ENCODE results near the gene RXFP2.

RXFP2 gene

DNA sequence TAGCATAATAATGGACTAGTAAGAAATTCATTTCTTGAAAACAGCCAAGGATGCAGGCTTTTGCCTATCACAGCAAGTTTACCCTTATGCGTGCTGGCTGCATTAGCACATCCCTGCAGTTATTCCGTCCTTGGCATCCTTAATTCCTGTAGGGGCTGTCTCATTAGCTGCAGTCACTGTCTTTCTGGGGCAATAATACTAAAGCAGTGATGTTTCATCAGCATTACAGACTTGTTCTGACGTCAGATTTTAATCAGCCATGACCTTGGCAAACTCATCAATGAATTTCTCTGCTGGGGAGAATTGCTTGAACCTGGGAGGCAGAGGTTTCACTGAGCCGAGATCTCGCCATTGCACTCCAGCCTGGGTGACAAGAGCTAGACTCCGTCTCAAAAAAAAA lies 103.7 kb downstream of the RXFP2 start:
- DNase-seq: no peak
- Histone ChIP-seq H3F3A (ENCODE audit: insufficient read depth, low read length) (peaks cover 4% of the 10 kb centered on the region; the same call in 1 of the 2 replicates), H4K20me1 (ENCODE audit: insufficient read depth, low read length) (no peaks in the 10 kb centered on the region), H3K79me2 (ENCODE audit: low read length) (no peaks in the 10 kb centered on the region), H3K4me2 (ENCODE audit: low read depth, low read length) (no peak overlapping the region), H3K9me3 (replicated peaks; ENCODE audit: insufficient read depth, low read length) (no peaks in the 10 kb centered on the region), H3K27ac (ENCODE audit: low read length) (no peak overlapping the region), H3K4me3 (ENCODE audit: low read length) (no peak overlapping the region), H3K27me3 (replicated peaks; ENCODE audit: insufficient read depth, low read length) (no peaks in the 10 kb centered on the region), H3K9me2 (replicated peaks; ENCODE audit: insufficient read depth, low read length) (no peaks in the 10 kb centered on the region), H3K9ac (ENCODE audit: low read length) (no peak overlapping the region), H2AFZ (ENCODE audit: low read length) (no peak overlapping the region), H3K4me1 (ENCODE audit: low read length) (no peaks in the 10 kb centered on the region), H3K36me3 (replicated peaks; ENCODE audit: insufficient read depth, low read length) (no peaks in the 10 kb centered on the region)
- TF ChIP-seq, protein P1, sequence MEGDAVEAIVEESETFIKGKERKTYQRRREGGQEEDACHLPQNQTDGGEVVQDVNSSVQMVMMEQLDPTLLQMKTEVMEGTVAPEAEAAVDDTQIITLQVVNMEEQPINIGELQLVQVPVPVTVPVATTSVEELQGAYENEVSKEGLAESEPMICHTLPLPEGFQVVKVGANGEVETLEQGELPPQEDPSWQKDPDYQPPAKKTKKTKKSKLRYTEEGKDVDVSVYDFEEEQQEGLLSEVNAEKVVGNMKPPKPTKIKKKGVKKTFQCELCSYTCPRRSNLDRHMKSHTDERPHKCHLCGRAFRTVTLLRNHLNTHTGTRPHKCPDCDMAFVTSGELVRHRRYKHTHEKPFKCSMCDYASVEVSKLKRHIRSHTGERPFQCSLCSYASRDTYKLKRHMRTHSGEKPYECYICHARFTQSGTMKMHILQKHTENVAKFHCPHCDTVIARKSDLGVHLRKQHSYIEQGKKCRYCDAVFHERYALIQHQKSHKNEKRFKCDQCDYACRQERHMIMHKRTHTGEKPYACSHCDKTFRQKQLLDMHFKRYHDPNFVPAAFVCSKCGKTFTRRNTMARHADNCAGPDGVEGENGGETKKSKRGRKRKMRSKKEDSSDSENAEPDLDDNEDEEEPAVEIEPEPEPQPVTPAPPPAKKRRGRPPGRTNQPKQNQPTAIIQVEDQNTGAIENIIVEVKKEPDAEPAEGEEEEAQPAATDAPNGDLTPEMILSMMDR (IDR thresholded peaks at IDR 0.05; ENCODE audit: low read length): no peak
- TF ChIP-seq EZH2 (optimal IDR thresholded peaks at IDR 0.05; ENCODE audit: low read depth, low read length) (no peak), EZH2phosphoT487 (IDR thresholded peaks at IDR 0.05; ENCODE audit: low read length) (no peak)

DNA sequence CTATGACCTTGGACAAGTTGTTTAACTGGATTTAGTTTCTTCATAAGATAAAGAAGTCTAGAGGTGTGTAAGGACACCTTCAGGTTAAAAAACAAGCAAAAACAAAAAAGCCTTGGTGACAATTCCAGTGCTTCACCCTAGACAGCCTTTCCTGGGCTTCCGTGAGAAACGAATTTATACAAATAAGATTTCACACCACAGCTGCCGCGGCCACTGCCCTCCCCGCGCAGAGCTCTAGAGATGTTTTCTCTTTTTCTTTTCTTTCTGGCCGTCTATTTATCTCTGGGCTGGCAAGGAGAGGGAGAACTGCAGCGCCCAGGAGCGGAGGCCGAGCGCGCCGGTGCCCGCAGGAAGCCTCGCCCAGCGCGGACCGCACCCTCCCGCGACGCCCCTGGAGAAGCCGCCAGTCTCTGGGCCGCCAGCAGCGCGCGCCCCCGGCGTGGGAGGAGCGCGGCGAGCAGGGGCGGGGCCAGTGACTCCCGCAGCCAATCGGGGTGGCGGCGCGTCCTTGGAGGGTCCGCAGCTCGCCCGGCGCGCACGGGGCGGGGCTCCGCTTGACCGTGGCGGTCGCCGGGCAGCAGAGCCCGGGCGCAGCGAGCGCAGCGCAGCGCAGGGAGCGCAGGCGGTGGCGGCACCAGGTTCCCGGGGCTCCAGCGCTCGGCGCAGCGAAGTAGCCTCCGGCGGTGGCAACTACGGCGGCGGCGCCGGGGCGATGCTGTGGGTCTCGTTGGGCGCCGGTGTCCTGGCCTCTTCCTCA lies 107.0 kb downstream of the RXFP2 start:
- Histone ChIP-seq H3K36me3 (replicated peaks; ENCODE audit: insufficient read depth, low read length) (no peaks in the 10 kb centered on the region), H3K4me1 (ENCODE audit: low read length) (no peaks in the 10 kb centered on the region), H2AFZ (ENCODE audit: low read length) (peak overlapping the region; percentile 63; the same call in 1 of the 2 replicates), H3F3A (ENCODE audit: insufficient read depth, low read length) (peaks cover 4% of the 10 kb centered on the region; the same call in 1 of the 2 replicates), H3K4me2 (ENCODE audit: low read depth, low read length) (peak overlapping the region; percentile 55; the same call in 1 of the 2 replicates), H3K27me3 (replicated peaks; ENCODE audit: insufficient read depth, low read length) (no peaks in the 10 kb centered on the region), H3K9me2 (replicated peaks; ENCODE audit: insufficient read depth, low read length) (no peaks in the 10 kb centered on the region), H3K27ac (ENCODE audit: low read length) (peak overlapping the region; percentile 31; the same call in 1 of the 2 replicates), H3K79me2 (ENCODE audit: low read length) (no peaks in the 10 kb centered on the region), H3K9ac (ENCODE audit: low read length) (no peak overlapping the region), H4K20me1 (ENCODE audit: insufficient read depth, low read length) (no peaks in the 10 kb centered on the region), H3K9me3 (replicated peaks; ENCODE audit: insufficient read depth, low read length) (no peaks in the 10 kb centered on the region), H3K4me3 (ENCODE audit: low read length) (peak overlapping the region; percentile 57)
- DNase-seq: peak; percentile 76
- TF ChIP-seq, protein P1 (IDR thresholded peaks at IDR 0.05; ENCODE audit: low read length): no peak
- TF ChIP-seq EZH2 (optimal IDR thresholded peaks at IDR 0.05; ENCODE audit: low read depth, low read length) (no peak), EZH2phosphoT487 (IDR thresholded peaks at IDR 0.05; ENCODE audit: low read length) (no peak)

DNA sequence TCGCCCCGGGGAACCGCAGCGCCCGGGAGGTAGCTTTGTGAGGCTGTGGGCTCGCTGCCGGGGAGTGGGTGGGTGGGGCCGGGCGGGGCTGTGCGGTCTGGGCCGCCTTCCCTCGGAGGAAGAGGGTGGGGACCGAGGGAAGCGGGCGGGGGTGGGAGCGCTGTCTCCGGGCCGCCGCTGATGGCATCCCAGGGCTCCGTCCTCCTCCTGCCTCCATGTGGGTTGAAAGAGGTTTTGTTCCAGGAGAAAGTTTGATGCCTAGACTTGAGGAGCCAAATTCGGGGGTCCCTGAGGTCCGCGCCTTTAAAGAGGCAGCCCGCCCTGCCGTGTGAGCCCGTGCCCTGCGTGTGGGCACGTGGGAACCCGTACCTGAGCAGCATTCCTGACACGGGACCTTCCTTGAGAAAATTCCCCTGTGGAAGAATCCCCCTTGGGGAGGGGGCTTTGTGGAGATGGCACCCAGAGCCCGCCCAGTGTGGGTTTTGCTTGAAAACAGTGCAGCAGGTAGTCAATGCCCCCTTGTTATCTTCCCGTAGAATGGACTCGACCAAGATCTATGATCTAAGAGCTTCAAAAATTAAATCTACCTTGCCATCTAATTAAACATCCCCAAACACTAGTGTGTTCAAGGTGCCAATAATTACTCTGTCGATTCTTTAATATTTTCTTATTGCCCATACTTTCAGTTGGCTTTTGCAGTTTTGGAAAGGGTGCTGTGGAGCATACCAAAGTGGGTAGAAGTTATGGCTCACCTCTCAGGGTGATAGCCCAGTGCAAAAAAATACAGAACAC lies 107.8 kb downstream of the RXFP2 start:
- Histone ChIP-seq H3K9ac (ENCODE audit: low read length) (no peak overlapping the region), H3K27me3 (replicated peaks; ENCODE audit: insufficient read depth, low read length) (no peaks in the 10 kb centered on the region)

More for the DNA sequence above, 107.8 kb downstream of the RXFP2 start:
- Histone ChIP-seq H4K20me1 (ENCODE audit: insufficient read depth, low read length) (no peaks in the 10 kb centered on the region), H2AFZ (ENCODE audit: low read length) (peak overlapping the region; percentile 42; the same call in 1 of the 2 replicates), H3K4me1 (ENCODE audit: low read length) (no peaks in the 10 kb centered on the region), H3K9me2 (replicated peaks; ENCODE audit: insufficient read depth, low read length) (no peaks in the 10 kb centered on the region), H3K27ac (ENCODE audit: low read length) (no peak overlapping the region), H3K36me3 (replicated peaks; ENCODE audit: insufficient read depth, low read length) (no peaks in the 10 kb centered on the region), H3K79me2 (ENCODE audit: low read length) (no peaks in the 10 kb centered on the region), H3K9me3 (replicated peaks; ENCODE audit: insufficient read depth, low read length) (no peaks in the 10 kb centered on the region), H3K4me2 (ENCODE audit: low read depth, low read length) (peak overlapping the region; percentile 62; the same call in 1 of the 2 replicates), H3K4me3 (ENCODE audit: low read length) (peak overlapping the region; percentile 57), H3F3A (ENCODE audit: insufficient read depth, low read length) (peaks cover 4% of the 10 kb centered on the region; the same call in 1 of the 2 replicates)
- no peak for DNase-seq
- TF ChIP-seq EZH2 (optimal IDR thresholded peaks at IDR 0.05; ENCODE audit: low read depth, low read length) (no peak), EZH2phosphoT487 (IDR thresholded peaks at IDR 0.05; ENCODE audit: low read length) (no peak)
- TF ChIP-seq, protein P1 (IDR thresholded peaks at IDR 0.05; ENCODE audit: low read length): no peak

Data from MM.1S (cell line).